ENCODE measurements around the gene SCT. TPM values are rescaled to one million over a fixed set of nuclear protein-coding genes. Genes with fewer than 3 reads are reported as not detected.

The SCT gene
- total and polyA plus RNA-seq, 2 of the 8 experiments (the other 6 are each of a cell fraction or from before 2014, with no cell fraction given): 1.7 to 2.0 TPM

DNA sequence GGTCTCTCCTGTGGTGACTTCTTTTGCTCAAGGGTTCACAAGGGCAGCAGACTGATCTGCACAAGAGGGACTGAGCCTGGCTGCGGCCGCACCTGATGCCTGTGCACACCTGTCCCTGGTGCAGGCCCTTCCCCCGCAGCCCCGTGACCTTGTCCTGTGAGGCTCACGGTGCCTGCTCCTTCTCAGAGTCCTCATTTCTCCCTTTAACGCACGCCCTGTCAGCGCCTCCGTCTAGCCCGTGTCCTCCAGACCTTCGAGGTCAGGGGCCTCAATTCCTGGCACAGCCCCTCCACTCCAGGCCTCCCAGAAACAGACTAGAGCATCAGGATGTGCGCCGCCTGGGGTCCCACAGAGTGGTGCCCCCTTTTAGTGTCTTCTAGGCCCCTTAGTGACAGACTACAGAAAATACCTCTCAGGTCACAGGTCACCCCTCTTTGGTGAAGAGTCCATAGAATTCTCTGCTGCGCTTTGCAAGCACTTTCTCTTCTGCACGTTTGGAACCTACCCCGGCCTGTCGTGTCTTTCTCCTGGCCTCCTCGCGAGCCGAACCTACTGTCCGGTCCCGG is 9.0 kb upstream of the SCT start (continued):
- TF ChIP-seq HDAC2 (IDR thresholded peaks at IDR 0.05; ENCODE audit: borderline replicate concordance in 1 of 2, low read depth in 2 of 2, low read length in 2 of 2) (no peak), CREB1 (IDR thresholded peaks at IDR 0.05) (no peak)
